Fibroblast of peridontal ligament (primary cell): ENCODE results near the gene EP300.

Experiments
- DNase-seq: peaks from one replicate; pipeline ENCODE4 v3.0.0-alpha.2; 2010; ENCODE audit errors: extremely low read depth

The EP300 gene

GRCh38 chr22:41206719-41207118, 114.3 kb downstream of the EP300 start:
- DNase-seq = no peak

- DNase-seq = no peak
These were observed 123.0 kb downstream of the EP300 start for GRCh38 chr22:41215409-41215808.

DNA sequence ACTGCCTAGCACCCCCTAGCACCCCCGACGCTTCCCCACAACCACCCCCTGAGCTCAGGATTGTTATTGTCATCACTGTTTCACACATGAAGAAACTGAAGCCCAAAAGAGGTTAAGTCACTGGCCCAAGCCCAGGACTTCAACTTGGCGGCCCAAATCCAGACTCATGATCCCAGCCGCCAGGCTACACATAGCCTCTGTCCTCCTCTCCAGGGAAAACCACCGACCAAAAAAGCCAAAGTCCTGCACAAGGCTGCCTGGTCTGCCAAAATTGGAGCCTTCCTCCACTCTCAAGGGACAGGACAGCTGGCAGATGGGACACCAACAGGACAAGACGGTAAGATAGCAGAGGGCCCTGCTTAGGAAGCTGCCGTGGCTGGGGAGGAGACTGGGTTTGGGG, 123.5 kb downstream of the EP300 start:
- DNase-seq = no peak

GRCh38 chr22:41216984-41217383, 124.6 kb downstream of the EP300 start:
- no peak for DNase-seq

DNA sequence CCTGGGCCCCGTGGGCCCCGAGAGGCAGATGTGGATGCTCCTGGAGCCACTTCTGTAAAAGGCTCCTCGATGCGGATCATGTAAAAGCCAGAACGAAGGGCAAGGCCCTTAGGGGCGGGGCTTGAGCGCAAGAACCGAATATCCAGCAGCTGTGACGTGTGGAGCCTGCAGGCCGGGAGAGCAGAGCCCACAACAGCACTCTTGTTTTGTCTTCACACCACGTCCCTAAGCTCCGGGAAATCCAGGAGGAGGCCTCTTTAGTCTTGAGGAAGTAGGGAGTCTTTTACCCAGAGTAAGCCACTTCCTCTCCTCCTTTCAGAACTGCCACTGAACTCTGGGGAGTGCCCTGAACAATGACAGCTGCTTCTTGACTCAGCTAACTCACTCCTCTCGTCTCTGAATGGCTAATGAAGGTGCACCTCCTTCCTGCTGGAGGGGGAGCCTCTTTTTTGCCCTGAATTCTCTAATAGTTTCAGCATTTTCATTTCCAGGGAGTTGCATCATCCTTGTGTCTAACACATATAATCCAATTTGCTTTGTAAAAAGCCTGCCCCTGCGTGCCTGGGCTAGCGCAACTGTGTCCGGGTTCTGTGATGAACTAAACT, 125.3 kb downstream of the EP300 start:
- DNase-seq = peak; percentile 83

DNA sequence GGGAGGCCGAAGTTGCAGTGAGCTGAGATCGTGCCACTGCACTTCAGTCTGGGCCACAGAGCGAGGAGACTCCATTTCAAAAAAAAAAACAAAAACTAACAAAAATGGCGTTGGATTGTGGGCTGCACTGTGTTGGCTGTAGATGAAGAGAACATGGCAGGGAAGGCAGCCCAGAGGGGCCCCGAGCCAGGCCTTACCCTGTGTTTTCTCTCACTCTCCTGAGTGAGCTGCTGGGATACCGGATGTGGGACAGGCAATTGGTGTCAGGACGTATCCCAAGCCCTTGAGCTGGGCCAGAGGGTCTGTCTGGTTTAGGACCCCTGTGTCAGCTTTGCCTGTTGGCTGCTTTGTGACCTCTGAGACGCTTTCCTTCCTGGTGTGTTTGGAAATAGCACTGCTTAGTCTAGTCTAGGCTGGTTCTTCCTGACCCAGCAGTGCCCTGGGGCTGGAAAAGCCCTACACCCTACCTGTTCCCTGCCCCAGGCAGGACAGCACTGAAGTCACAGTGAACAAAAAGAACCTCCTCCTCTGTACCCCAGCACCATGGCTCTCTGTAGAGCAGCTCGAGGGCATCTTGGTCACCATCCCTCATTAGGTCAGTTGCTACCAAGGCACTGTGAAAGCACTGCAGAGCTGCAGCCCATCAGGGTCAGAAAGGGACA, 130.6 kb downstream of the EP300 start:
- DNase-seq = no peak

DNA sequence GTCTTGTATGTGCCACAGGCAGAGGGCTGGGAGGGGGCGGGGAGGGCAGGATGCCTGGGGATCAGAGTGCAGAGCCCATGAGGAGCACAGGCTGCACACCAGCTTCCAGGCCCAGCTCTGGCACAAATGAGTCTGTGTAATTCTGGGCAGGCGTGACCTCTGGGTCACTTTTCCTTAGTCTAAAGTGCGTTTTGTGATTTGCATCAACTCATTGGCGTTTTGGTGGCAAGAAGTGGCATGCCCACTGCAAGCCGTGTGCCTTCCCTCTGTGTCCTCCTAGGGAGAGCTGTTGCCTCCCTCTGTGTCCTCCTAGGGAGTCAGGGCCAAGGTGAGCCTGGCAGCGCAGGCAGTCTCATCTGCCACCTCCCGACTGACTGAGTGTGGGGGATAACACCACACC, 131.1 kb downstream of the EP300 start:
- no peak for DNase-seq

DNA sequence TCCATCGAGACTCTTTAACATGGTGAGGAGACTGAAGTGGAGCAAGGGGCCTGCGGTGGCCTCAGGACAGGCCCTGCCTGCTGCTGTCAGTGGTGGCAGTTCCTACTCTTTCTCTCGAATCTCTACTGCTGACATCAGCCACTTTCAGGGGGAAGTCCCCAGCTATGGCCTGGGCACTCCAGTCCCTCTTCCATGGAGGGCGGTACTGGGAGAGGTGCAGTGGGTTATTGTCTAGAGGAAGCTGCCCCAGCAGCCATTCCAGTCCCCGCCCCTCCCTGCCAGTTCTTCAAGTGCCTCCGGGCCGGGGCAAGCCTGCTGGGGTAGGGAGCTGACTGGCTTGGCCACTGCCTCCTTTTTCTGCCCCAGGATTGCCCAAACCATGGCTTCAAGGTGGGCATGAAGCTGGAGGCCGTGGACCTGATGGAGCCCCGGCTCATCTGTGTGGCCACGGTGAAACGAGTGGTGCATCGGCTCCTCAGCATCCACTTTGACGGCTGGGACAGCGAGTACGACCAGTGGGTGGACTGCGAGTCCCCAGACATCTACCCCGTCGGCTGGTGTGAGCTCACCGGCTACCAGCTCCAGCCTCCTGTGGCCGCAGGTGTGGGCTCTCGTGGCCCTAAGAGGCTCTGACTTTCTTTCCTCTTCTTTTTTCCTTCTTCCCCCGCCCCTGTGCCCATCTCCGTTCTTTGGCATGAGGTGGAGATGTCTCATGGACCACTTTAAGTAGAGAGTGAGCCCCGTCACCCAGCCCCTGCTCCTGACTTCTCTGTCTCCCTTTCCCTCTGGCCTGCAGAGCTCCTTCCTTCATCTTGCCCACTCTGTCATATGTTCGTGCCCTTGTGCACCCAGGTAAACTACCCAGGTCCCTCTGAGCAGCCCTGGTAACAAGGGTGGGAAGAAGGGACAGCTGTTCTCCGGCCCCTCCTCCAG, 134.6 kb downstream of the EP300 start:
- DNase-seq = no peak

- no peak for DNase-seq
These were observed 136.8 kb downstream of the EP300 start for GRCh38 chr22:41229215-41229614.
